ENCODE results near the gene ADAMTS9.

The ADAMTS9 gene

GRCh38 chr3:64681015-64681414 lies 6.8 kb downstream of the ADAMTS9 start:
- Histone ChIP-seq H3K23ac (ENCODE audit: low read depth, low read length, poor library complexity) (no peak overlapping the region), H3K4me1 (ENCODE audit: control insufficient read depth in 2 of 2, insufficient read depth in 1 of 2, low read depth in 1 of 2, low read length in 2 of 2) (peaks cover 3 to 4% of the 10 kb centered on the region in 2 donors), H3K4me3 (ENCODE audit: low read length in 2 of 2) (no peak overlapping the region), H2AFZ (ENCODE audit: low read length) (no peak overlapping the region), H2AK5ac (ENCODE audit: low read depth, low read length) (no peak overlapping the region), H2BK15ac (ENCODE audit: low read length) (no peak overlapping the region), H2BK120ac (ENCODE audit: low read depth, low read length) (no peak overlapping the region), H3K79me1 (ENCODE audit: low read depth, low read length) (no peaks in the 10 kb centered on the region), H3K27ac (replicated peaks; ENCODE audit: low read length) (no peak overlapping the region), H3K14ac (ENCODE audit: low read length) (no peak overlapping the region), H3K4me2 (ENCODE audit: insufficient read depth, low read length, poor library complexity, severe bottlenecking) (no peak overlapping the region), H3K9me3 (replicated peaks in 1 of 2; ENCODE audit: control insufficient read depth in 2 of 2, insufficient read depth in 1 of 2, low read depth in 1 of 2, low read length in 2 of 2) (no peaks in the 10 kb centered on the region), H4K8ac (ENCODE audit: low read depth, low read length) (no peak overlapping the region), H4K91ac (ENCODE audit: low read depth, low read length, poor library complexity) (no peak overlapping the region), H3K36me3 (replicated peaks in 1 of 2; ENCODE audit: control insufficient read depth in 2 of 2, insufficient read depth in 2 of 2, low read length in 2 of 2) (peaks cover 21 to 44% of the 10 kb centered on the region in 2 donors), H3K9ac (ENCODE audit: low read depth, low read length, poor library complexity) (no peak overlapping the region), H3K27me3 (ENCODE audit: control insufficient read depth in 3 of 3, insufficient read depth in 3 of 3, low read depth in 1 of 3, low read length in 3 of 3) (no peaks in the 10 kb centered on the region), H2BK12ac (ENCODE audit: low read length) (no peak overlapping the region), H3K18ac (ENCODE audit: low read length) (no peak overlapping the region), H3K4ac (ENCODE audit: low read length) (no peak overlapping the region), H2BK5ac (ENCODE audit: low read length) (no peak overlapping the region)
- DNase-seq (ENCODE audit: low spot score), result no peak
- WGBS, 2 donors (ENCODE audit: extremely low coverage in 2 of 2, insufficient read length in 2 of 2, insufficient replicate concordance in 1 of 2), result no CpG with 5 or more reads among the region's 5 CpGs

GRCh38 chr3:64680334-64680733 lies 7.5 kb downstream of the ADAMTS9 start:
- Histone ChIP-seq H3K23ac (ENCODE audit: low read depth, low read length, poor library complexity) (no peak overlapping the region), H3K27me3 (ENCODE audit: control insufficient read depth in 3 of 3, insufficient read depth in 3 of 3, low read depth in 1 of 3, low read length in 3 of 3) (no peaks in the 10 kb centered on the region), H3K27ac (replicated peaks; ENCODE audit: low read length) (no peak overlapping the region), H2BK5ac (ENCODE audit: low read length) (no peak overlapping the region), H3K4me2 (ENCODE audit: insufficient read depth, low read length, poor library complexity, severe bottlenecking) (no peak overlapping the region), H3K9ac (ENCODE audit: low read depth, low read length, poor library complexity) (no peak overlapping the region), H4K91ac (ENCODE audit: low read depth, low read length, poor library complexity) (no peak overlapping the region), H2AK5ac (ENCODE audit: low read depth, low read length) (no peak overlapping the region), H3K79me1 (ENCODE audit: low read depth, low read length) (no peaks in the 10 kb centered on the region), H3K4me3 (ENCODE audit: low read length in 2 of 2) (no peak overlapping the region), H3K14ac (ENCODE audit: low read length) (no peak overlapping the region), H2BK15ac (ENCODE audit: low read length) (no peak overlapping the region), H3K18ac (ENCODE audit: low read length) (no peak overlapping the region), H4K8ac (ENCODE audit: low read depth, low read length) (no peak overlapping the region), H2BK120ac (ENCODE audit: low read depth, low read length) (no peak overlapping the region), H2BK12ac (ENCODE audit: low read length) (no peak overlapping the region), H2AFZ (ENCODE audit: low read length) (no peak overlapping the region), H3K9me3 (replicated peaks in 1 of 2; ENCODE audit: control insufficient read depth in 2 of 2, insufficient read depth in 1 of 2, low read depth in 1 of 2, low read length in 2 of 2) (no peaks in the 10 kb centered on the region), H3K36me3 (replicated peaks in 1 of 2; ENCODE audit: control insufficient read depth in 2 of 2, insufficient read depth in 2 of 2, low read length in 2 of 2) (peaks cover 22 to 44% of the 10 kb centered on the region in 2 donors), H3K4ac (ENCODE audit: low read length) (no peak overlapping the region), H3K4me1 (ENCODE audit: control insufficient read depth in 2 of 2, insufficient read depth in 1 of 2, low read depth in 1 of 2, low read length in 2 of 2) (peaks cover 3% of the 10 kb centered on the region in 2 donors)
- WGBS, 2 donors (ENCODE audit: extremely low coverage in 2 of 2, insufficient read length in 2 of 2, insufficient replicate concordance in 1 of 2), result no CpG with 5 or more reads among the region's 4 CpGs
- no peak for DNase-seq (ENCODE audit: low spot score)

GRCh38 chr3:64677961-64678716 lies 9.7 kb downstream of the ADAMTS9 start:
- Histone ChIP-seq H2BK5ac (ENCODE audit: low read length) (no peak overlapping the region), H3K27ac (replicated peaks; ENCODE audit: low read length) (no peak overlapping the region), H3K23ac (ENCODE audit: low read depth, low read length, poor library complexity) (no peak overlapping the region), H2AK5ac (ENCODE audit: low read depth, low read length) (no peak overlapping the region), H3K9ac (ENCODE audit: low read depth, low read length, poor library complexity) (no peak overlapping the region), H4K91ac (ENCODE audit: low read depth, low read length, poor library complexity) (no peak overlapping the region), H2BK12ac (ENCODE audit: low read length) (no peak overlapping the region), H3K4me2 (ENCODE audit: insufficient read depth, low read length, poor library complexity, severe bottlenecking) (no peak overlapping the region), H3K9me3 (replicated peaks in 1 of 2; ENCODE audit: control insufficient read depth in 2 of 2, insufficient read depth in 1 of 2, low read depth in 1 of 2, low read length in 2 of 2) (no peaks in the 10 kb centered on the region), H3K36me3 (replicated peaks in 1 of 2; ENCODE audit: control insufficient read depth in 2 of 2, insufficient read depth in 2 of 2, low read length in 2 of 2) (peaks cover 19 to 44% of the 10 kb centered on the region in 2 donors), H2AFZ (ENCODE audit: low read length) (no peak overlapping the region), H2BK15ac (ENCODE audit: low read length) (no peak overlapping the region), H4K8ac (ENCODE audit: low read depth, low read length) (no peak overlapping the region), H3K4ac (ENCODE audit: low read length) (no peak overlapping the region), H3K4me3 (ENCODE audit: low read length in 2 of 2) (no peak overlapping the region), H3K14ac (ENCODE audit: low read length) (no peak overlapping the region), H3K18ac (ENCODE audit: low read length) (no peak overlapping the region), H3K27me3 (ENCODE audit: control insufficient read depth in 3 of 3, insufficient read depth in 3 of 3, low read depth in 1 of 3, low read length in 3 of 3) (no peaks in the 10 kb centered on the region), H3K4me1 (ENCODE audit: control insufficient read depth in 2 of 2, insufficient read depth in 1 of 2, low read depth in 1 of 2, low read length in 2 of 2) (peaks cover 0 to 3% of the 10 kb centered on the region in 2 donors), H3K79me1 (ENCODE audit: low read depth, low read length) (no peaks in the 10 kb centered on the region), H2BK120ac (ENCODE audit: low read depth, low read length) (no peak overlapping the region)
- no CpG with 5 or more reads among the region's 2 CpGs for WGBS, 2 donors (ENCODE audit: extremely low coverage in 2 of 2, insufficient read length in 2 of 2, insufficient replicate concordance in 1 of 2)
- DNase-seq (ENCODE audit: low spot score), result no peak

GRCh38 chr3:64676831-64677230 lies 11.0 kb downstream of the ADAMTS9 start:
- Histone ChIP-seq H3K4me2 (ENCODE audit: insufficient read depth, low read length, poor library complexity, severe bottlenecking) (no peak overlapping the region), H3K36me3 (replicated peaks in 1 of 2; ENCODE audit: control insufficient read depth in 2 of 2, insufficient read depth in 2 of 2, low read length in 2 of 2) (peaks cover 19 to 44% of the 10 kb centered on the region in 2 donors)

More at GRCh38 chr3:64676831-64677230, 11.0 kb downstream of the ADAMTS9 start:
- no peak overlapping the region for H3K23ac ChIP-seq (ENCODE audit: low read depth, low read length, poor library complexity)
- no peak overlapping the region for H3K4ac ChIP-seq (ENCODE audit: low read length)
- H3K14ac ChIP-seq (ENCODE audit: low read length), result no peak overlapping the region
- H3K4me3 ChIP-seq (ENCODE audit: low read length in 2 of 2), result no peak overlapping the region
- no peak overlapping the region for H3K18ac ChIP-seq (ENCODE audit: low read length)
- H3K9me3 ChIP-seq (replicated peaks in 1 of 2; ENCODE audit: control insufficient read depth in 2 of 2, insufficient read depth in 1 of 2, low read depth in 1 of 2, low read length in 2 of 2), result no peaks in the 10 kb centered on the region
- no CpG with 5 or more reads among the region's 2 CpGs for WGBS, 2 donors (ENCODE audit: extremely low coverage in 2 of 2, insufficient read length in 2 of 2, insufficient replicate concordance in 1 of 2)
- DNase-seq (ENCODE audit: low spot score), result no peak
- no peak overlapping the region for H4K8ac ChIP-seq (ENCODE audit: low read depth, low read length)
- no peak overlapping the region for H3K27ac ChIP-seq (replicated peaks; ENCODE audit: low read length)
- no peak overlapping the region for H2BK5ac ChIP-seq (ENCODE audit: low read length)
- no peak overlapping the region for H3K9ac ChIP-seq (ENCODE audit: low read depth, low read length, poor library complexity)
- H3K79me1 ChIP-seq (ENCODE audit: low read depth, low read length), result peaks cover 2% of the 10 kb centered on the region
- no peak overlapping the region for H4K91ac ChIP-seq (ENCODE audit: low read depth, low read length, poor library complexity)
- H2BK120ac ChIP-seq (ENCODE audit: low read depth, low read length), result no peak overlapping the region
- H2AFZ ChIP-seq (ENCODE audit: low read length), result no peak overlapping the region
- H3K27me3 ChIP-seq (ENCODE audit: control insufficient read depth in 3 of 3, insufficient read depth in 3 of 3, low read depth in 1 of 3, low read length in 3 of 3), result no peaks in the 10 kb centered on the region
- peaks cover 0 to under 1% of the 10 kb centered on the region in 2 donors for H3K4me1 ChIP-seq (ENCODE audit: control insufficient read depth in 2 of 2, insufficient read depth in 1 of 2, low read depth in 1 of 2, low read length in 2 of 2)
- H2BK15ac ChIP-seq (ENCODE audit: low read length), result no peak overlapping the region
- H2AK5ac ChIP-seq (ENCODE audit: low read depth, low read length), result no peak overlapping the region
- no peak overlapping the region for H2BK12ac ChIP-seq (ENCODE audit: low read length)

Data from neuronal stem cell (in vitro differentiated cells).